OCI-LY7 (cell line): ENCODE measurements around the gene GPC1. TPM values are rescaled to one million over a fixed set of nuclear protein-coding genes. Genes with fewer than 3 reads are reported as not detected.

Experiments
- BruUV-seq: library from RNA; stranded (reverse); fragments of 400-500 nt; replicated peaks from 2 replicates; lab custom pipeline; 2021; lab: Mats Ljungman, UMichigan
- CTCF ChIA-PET: fragments of 300-600 bp; sonication (Branson Sonifier 250); formaldehyde crosslinking; loops from one replicate; lab custom pipeline; 2022; ENCODE audit warnings: antibody characterized with exemption; ENCODE audit not compliant: unreplicated experiment; lab: Charles Lee
- POLR2A ChIA-PET: fragments of 300-600 bp; sonication (Branson Sonifier 250); formaldehyde crosslinking; loops from one replicate; lab custom pipeline; 2022; ENCODE audit warnings: antibody characterized with exemption; lab: Charles Lee
- DNase-seq: peaks from one replicate; pipeline ENCODE4 v3.0.0-alpha.2; 2015; ENCODE audit warnings: low spot score
- H2AFZ ChIP-seq: fragments of 200-600 bp; sonication (generic), shearing (Covaris generic); 2 replicates; pipeline ENCODE4 v1.6.1; 2014; ENCODE audit warnings: mild to moderate bottlenecking, antibody characterized with exemption, low read length, moderate library complexity
- H3K27ac ChIP-seq: fragments of 200-600 bp; sonication (generic); 2 replicates; pipeline ENCODE4 v1.5.1; 2014; ENCODE audit warnings: mixed run types, low read depth, mild to moderate bottlenecking, moderate library complexity, low read length, inconsistent platforms; ENCODE audit not compliant: poor library complexity, severe bottlenecking
- H3K36me3 ChIP-seq: fragments of 200-600 bp; sonication (generic); 2 replicates; pipeline ENCODE4 v1.6.1; 2014; ENCODE audit warnings: mild to moderate bottlenecking, antibody characterized with exemption, low read length, moderate library complexity, mixed read lengths; ENCODE audit not compliant: insufficient read depth
- H3K4me1 ChIP-seq: fragments of 200-600 bp; sonication (generic); 2 replicates; pipeline ENCODE4 v1.5.1; 2014; ENCODE audit warnings: mild to moderate bottlenecking, low read length; ENCODE audit not compliant: insufficient read depth, poor library complexity, severe bottlenecking
- H3K4me2 ChIP-seq: fragments of 200-600 bp; sonication (generic); 2 replicates; pipeline ENCODE4 v1.6.1; 2014; ENCODE audit warnings: mild to moderate bottlenecking, low read length
- H3K4me3 ChIP-seq: fragments of 200-600 bp; sonication (generic); 2 replicates; pipeline ENCODE4 v1.5.1; 2014; ENCODE audit warnings: mild to moderate bottlenecking, low read depth, low read length; ENCODE audit not compliant: poor library complexity, severe bottlenecking
- H3K79me2 ChIP-seq: fragments of 200-600 bp; sonication (generic); 2 replicates; pipeline ENCODE4 v1.6.1; 2016; ENCODE audit warnings: low read depth, mild to moderate bottlenecking, low read length, moderate library complexity, mixed read lengths; ENCODE audit not compliant: insufficient read depth
- H3K9me2 ChIP-seq: fragments of 200-600 bp; sonication (generic); 2 replicates; pipeline ENCODE4 v1.6.1; 2016; ENCODE audit warnings: mild to moderate bottlenecking, low read length, mixed read lengths; ENCODE audit not compliant: insufficient read depth
- H3K9me3 ChIP-seq: fragments of 200-600 bp; sonication (generic); 2 replicates; pipeline ENCODE4 v1.6.1; 2014; ENCODE audit warnings: mild to moderate bottlenecking, mixed run types, low read length, mixed read lengths
- H4K20me1 ChIP-seq: fragments of 200-600 bp; sonication (generic); 2 replicates; pipeline ENCODE4 v1.6.1; 2014; ENCODE audit warnings: mild to moderate bottlenecking, antibody characterized with exemption, low read length, moderate library complexity, mixed read lengths; ENCODE audit not compliant: insufficient read depth
- EZH2phosphoT487 ChIP-seq: fragments of 200-600 bp; sonication (generic); IDR thresholded peaks from 2 replicates; pipeline ENCODE4 v1.6.1; 2018; ENCODE audit warnings: low read depth, borderline replicate concordance, mild to moderate bottlenecking, mixed run types, antibody characterized with exemption, low read length, moderate library complexity, mixed read lengths
- intact Hi-C: fragments of 100-400 bp; cut with micrococcal nuclease; formaldehyde crosslinking; loops from one replicate; pipeline ENCODE4 v1.10.0; 2022; ENCODE audit not compliant: unreplicated experiment
- total RNA-seq, 2 experiments: library from RNA; depleted of rRNA in 1 of 2; stranded (reverse); fragments of >200 nt in 1 of 2; shearing (Covaris generic) in 1 of 2; gene quantifications; 2 replicates each; pipeline ENCODE4 v1.2.3, GENCODE V29; 2014 to 2022
- TF ChIP-seq, protein P1 (sequence below): fragments of 200-600 bp; sonication (generic); conservative IDR thresholded peaks from 2 replicates; pipeline ENCODE4 v1.5.1; 2014; ENCODE audit warnings: mild to moderate bottlenecking, antibody characterized with exemption, low read length, moderate library complexity, mixed read lengths

Gene GPC1
- total RNA-seq, 2 experiments from 2014 or later: 2.4 to 4.0 TPM

- no peaks in the 10 kb centered on the region for H3K36me3 ChIP-seq
- no peak overlapping the region for H3K4me2 ChIP-seq
- CTCF ChIA-PET: no interaction called here
- no peaks in the 10 kb centered on the region for H3K9me2 ChIP-seq
- DNase-seq: no peak
- TF ChIP-seq, protein P1, sequence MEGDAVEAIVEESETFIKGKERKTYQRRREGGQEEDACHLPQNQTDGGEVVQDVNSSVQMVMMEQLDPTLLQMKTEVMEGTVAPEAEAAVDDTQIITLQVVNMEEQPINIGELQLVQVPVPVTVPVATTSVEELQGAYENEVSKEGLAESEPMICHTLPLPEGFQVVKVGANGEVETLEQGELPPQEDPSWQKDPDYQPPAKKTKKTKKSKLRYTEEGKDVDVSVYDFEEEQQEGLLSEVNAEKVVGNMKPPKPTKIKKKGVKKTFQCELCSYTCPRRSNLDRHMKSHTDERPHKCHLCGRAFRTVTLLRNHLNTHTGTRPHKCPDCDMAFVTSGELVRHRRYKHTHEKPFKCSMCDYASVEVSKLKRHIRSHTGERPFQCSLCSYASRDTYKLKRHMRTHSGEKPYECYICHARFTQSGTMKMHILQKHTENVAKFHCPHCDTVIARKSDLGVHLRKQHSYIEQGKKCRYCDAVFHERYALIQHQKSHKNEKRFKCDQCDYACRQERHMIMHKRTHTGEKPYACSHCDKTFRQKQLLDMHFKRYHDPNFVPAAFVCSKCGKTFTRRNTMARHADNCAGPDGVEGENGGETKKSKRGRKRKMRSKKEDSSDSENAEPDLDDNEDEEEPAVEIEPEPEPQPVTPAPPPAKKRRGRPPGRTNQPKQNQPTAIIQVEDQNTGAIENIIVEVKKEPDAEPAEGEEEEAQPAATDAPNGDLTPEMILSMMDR: no peak
- no peak for TF ChIP-seq EZH2phosphoT487
- H3K4me1 ChIP-seq: peaks cover 2% of the 10 kb centered on the region
- no peaks in the 10 kb centered on the region for H3K79me2 ChIP-seq
- no peaks in the 10 kb centered on the region for H3K9me3 ChIP-seq
- BruUV-seq: no TSS peak
- intact Hi-C loops: loop anchor here (5.0 to 10.0 kb wide), 2 partner anchors 377 to 415 kb away; partner anchors contain the start of gene NDUFA10
- H3K4me3 ChIP-seq: no peak overlapping the region
- H3K27ac ChIP-seq: no peak overlapping the region
- peaks cover 3% of the 10 kb centered on the region; the same call in 1 of the 2 replicates for H4K20me1 ChIP-seq
- POLR2A ChIA-PET: no interaction called here
- no peak overlapping the region for H2AFZ ChIP-seq
These were observed 4.3 kb downstream of the GPC1 start for GRCh38 chr2:240439698-240440151.

DNA sequence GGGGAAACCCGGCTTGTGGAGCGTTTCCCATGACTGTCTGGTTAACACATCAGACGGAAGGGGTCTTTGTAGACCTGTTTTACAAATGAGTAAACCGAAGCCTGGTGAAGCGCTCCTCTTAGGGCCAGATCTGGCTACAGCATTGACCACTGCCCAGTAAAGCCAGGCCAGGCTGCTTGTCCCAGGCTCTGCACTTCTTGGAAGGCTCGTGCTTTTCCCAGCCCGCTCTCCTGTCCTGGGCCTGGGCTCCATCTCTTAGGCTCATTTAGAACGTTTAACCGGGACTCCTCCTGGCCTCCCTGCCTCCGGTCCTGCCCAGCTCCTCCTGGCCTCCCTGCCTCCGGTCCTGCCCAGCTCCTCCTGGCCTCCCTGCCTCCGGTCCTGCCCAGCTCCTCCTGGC lies 4.8 kb downstream of the GPC1 start:
- Histone ChIP-seq H3K36me3 (no peaks in the 10 kb centered on the region), H3K27ac (no peak overlapping the region), H3K9me3 (no peaks in the 10 kb centered on the region), H4K20me1 (peaks cover 3% of the 10 kb centered on the region; the same call in 1 of the 2 replicates), H2AFZ (no peak overlapping the region), H3K79me2 (no peaks in the 10 kb centered on the region), H3K4me1 (no peaks in the 10 kb centered on the region), H3K4me2 (no peak overlapping the region), H3K9me2 (no peaks in the 10 kb centered on the region), H3K4me3 (no peak overlapping the region)
- POLR2A ChIA-PET: no interaction called here
- no peak for DNase-seq
- BruUV-seq: no TSS peak
- intact Hi-C loops: no loop called here
- CTCF ChIA-PET: no interaction called here
- no peak for TF ChIP-seq EZH2phosphoT487
- TF ChIP-seq, protein P1: no peak

DNA sequence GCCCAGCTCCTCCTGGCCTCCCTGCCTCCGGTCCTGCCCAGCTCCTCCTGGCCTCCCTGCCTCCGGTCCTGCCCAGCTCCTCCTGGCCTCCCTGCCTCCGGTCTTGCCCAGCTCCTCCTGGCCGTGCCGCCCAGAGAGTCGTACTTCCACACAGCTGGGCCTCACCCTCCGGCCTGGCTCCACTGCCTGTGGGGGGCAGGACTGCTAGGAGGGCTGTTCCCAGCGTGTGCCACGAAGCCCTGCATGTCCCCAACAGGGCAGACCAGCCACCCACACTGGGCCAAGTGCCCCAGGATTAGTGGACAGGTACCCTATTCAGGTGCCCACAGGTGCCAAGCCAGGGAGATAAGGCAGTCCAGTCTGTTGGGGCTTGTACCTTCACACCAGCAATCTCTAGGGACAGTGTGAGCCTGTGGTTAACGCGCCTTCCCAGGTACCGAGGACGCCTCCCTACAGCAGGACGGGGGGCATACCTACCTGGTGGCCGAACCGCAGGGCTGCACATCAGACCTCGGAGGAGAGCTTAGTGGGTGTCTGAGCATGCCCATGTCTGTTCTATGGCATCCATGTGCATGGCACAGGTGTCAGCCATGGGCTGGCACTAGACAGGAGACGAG lies 5.3 kb downstream of the GPC1 start:
- H3K9me3 ChIP-seq: no peaks in the 10 kb centered on the region
- no peaks in the 10 kb centered on the region for H3K9me2 ChIP-seq
- H3K4me1 ChIP-seq: no peaks in the 10 kb centered on the region
- H3K79me2 ChIP-seq: no peaks in the 10 kb centered on the region
- no peak overlapping the region for H3K4me3 ChIP-seq
- TF ChIP-seq, protein P1: no peak
- no peak for TF ChIP-seq EZH2phosphoT487
- no peak overlapping the region for H3K4me2 ChIP-seq
- no TSS peak for BruUV-seq
- intact Hi-C loops: no loop called here
- H2AFZ ChIP-seq: no peak overlapping the region
- ChIA-PET CTCF (no interaction called here), POLR2A (no interaction called here)
- H3K36me3 ChIP-seq: no peaks in the 10 kb centered on the region
- peaks cover 3% of the 10 kb centered on the region; the same call in 1 of the 2 replicates for H4K20me1 ChIP-seq
- no peak for DNase-seq
- H3K27ac ChIP-seq: no peak overlapping the region
